ENCODE results near the gene ZXDA.

- TF ChIP-seq POLR2A (IDR thresholded peaks at IDR 0.05; ENCODE audit: low read length) (no peak), MAFK (IDR thresholded peaks at IDR 0.05; ENCODE audit: partially characterized antibody) (no peak), CTCF (IDR thresholded peaks at IDR 0.05) (0 out of 3 replicates have a peak, but pooled peaks have one; percentile 22), JUNB (IDR thresholded peaks at IDR 0.05) (no peak), MAX (IDR thresholded peaks at IDR 0.05) (no peak)
Observed at GRCh38 chrX:57929373-57929772, 19.1 kb upstream of the ZXDA start.
